Neural crest cell (in vitro differentiated cells): ENCODE data around the gene FHIT. TPM values are rescaled to one million over a fixed set of nuclear protein-coding genes. Genes with fewer than 3 reads are reported as not detected.

Experiments used
- DNase-seq: peaks from one replicate; pipeline ENCODE4 v3.0.0; 2021; ENCODE audit warnings: low read depth, mixed read lengths, low spot score
- H3K27ac Mint-ChIP-seq: one replicate; pipeline ENCODE4 v1.8.0; 2021; ENCODE audit warnings: mild to moderate bottlenecking, mixed read lengths; ENCODE audit not compliant: unreplicated experiment
- H3K27me3 Mint-ChIP-seq: 2 replicates; pipeline ENCODE4 v1.8.0; 2021; ENCODE audit warnings: low read depth, mild to moderate bottlenecking, mixed read lengths
- H3K36me3 Mint-ChIP-seq: 2 replicates; pipeline ENCODE4 v1.8.0; 2021; ENCODE audit warnings: low read depth, mild to moderate bottlenecking, mixed read lengths
- H3K4me1 Mint-ChIP-seq: 2 replicates; pipeline ENCODE4 v1.8.0; 2021; ENCODE audit warnings: mixed read lengths
- H3K4me3 Mint-ChIP-seq: one replicate; pipeline ENCODE4 v1.8.0; 2021; ENCODE audit warnings: mild to moderate bottlenecking, mixed read lengths
- H3K9me3 Mint-ChIP-seq: 2 replicates; pipeline ENCODE4 v1.8.0; 2021; ENCODE audit warnings: mixed read lengths
- CTCF ChIP-seq: fragments of 200-600 bp; sonication (generic); conservative IDR thresholded peaks from 2 replicates; pipeline ENCODE4 v1.5.0; 2021; ENCODE audit warnings: antibody characterized with exemption, mild to moderate bottlenecking
- total RNA-seq: library from RNA; stranded (reverse); gene quantifications from 2 replicates; pipeline ENCODE4 v1.2.1, GENCODE V29; 2021

Gene FHIT
- total RNA-seq, 1 donor from 2014 or later: 5.2 TPM

- no peaks in the 10 kb centered on the region for H3K4me1 Mint-ChIP-seq
- H3K4me3 Mint-ChIP-seq: no peak overlapping the region
- no peak for TF ChIP-seq CTCF
- DNase-seq: no peak
- H3K36me3 Mint-ChIP-seq: no peaks in the 10 kb centered on the region
- no peak overlapping the region for H3K27ac Mint-ChIP-seq
- peaks cover 2% of the 10 kb centered on the region for H3K9me3 Mint-ChIP-seq
- no peaks in the 10 kb centered on the region for H3K27me3 Mint-ChIP-seq
Measured at GRCh38 chr3:60073228-60073627, 1178.0 kb downstream of the FHIT start.

- H3K36me3 Mint-ChIP-seq: no peaks in the 10 kb centered on the region
- H3K27ac Mint-ChIP-seq: no peak overlapping the region
- H3K4me1 Mint-ChIP-seq: no peaks in the 10 kb centered on the region
- no peak for TF ChIP-seq CTCF
- DNase-seq: no peak
- no peaks in the 10 kb centered on the region for H3K27me3 Mint-ChIP-seq
- no peak overlapping the region for H3K4me3 Mint-ChIP-seq
- H3K9me3 Mint-ChIP-seq: peaks cover 2% of the 10 kb centered on the region
Measured at GRCh38 chr3:60070366-60070765, 1180.9 kb downstream of the FHIT start.

- no peak overlapping the region for H3K4me3 Mint-ChIP-seq
- no peaks in the 10 kb centered on the region for H3K9me3 Mint-ChIP-seq
- no peak for TF ChIP-seq CTCF
- no peaks in the 10 kb centered on the region for H3K4me1 Mint-ChIP-seq
- H3K27me3 Mint-ChIP-seq: no peaks in the 10 kb centered on the region
- no peak for DNase-seq
- no peak overlapping the region for H3K27ac Mint-ChIP-seq
- no peaks in the 10 kb centered on the region for H3K36me3 Mint-ChIP-seq
Measured at GRCh38 chr3:60065227-60065868, 1185.9 kb downstream of the FHIT start.

GRCh38 chr3:60064210-60065178, 1186.8 kb downstream of the FHIT start:
- no peak for TF ChIP-seq CTCF
- H3K27ac Mint-ChIP-seq: no peak overlapping the region
- H3K27me3 Mint-ChIP-seq: no peaks in the 10 kb centered on the region
- H3K9me3 Mint-ChIP-seq: no peaks in the 10 kb centered on the region
- DNase-seq: no peak
- H3K4me3 Mint-ChIP-seq: no peak overlapping the region
- H3K4me1 Mint-ChIP-seq: no peaks in the 10 kb centered on the region
- no peaks in the 10 kb centered on the region for H3K36me3 Mint-ChIP-seq

GRCh38 chr3:60056404-60056803, 1194.8 kb downstream of the FHIT start:
- Mint-ChIP-seq H3K4me3 (no peak overlapping the region), H3K4me1 (no peaks in the 10 kb centered on the region), H3K9me3 (peaks cover 9% of the 10 kb centered on the region), H3K36me3 (no peaks in the 10 kb centered on the region), H3K27me3 (no peaks in the 10 kb centered on the region), H3K27ac (no peak overlapping the region)
- no peak for DNase-seq
- no peak for TF ChIP-seq CTCF
